HT1080 (cell line): ENCODE data around the gene DGCR6. TPM values are rescaled to one million over a fixed set of nuclear protein-coding genes. Genes with fewer than 3 reads are reported as not detected.
A peak's percentile ranks its signal among the peaks of the same experiment; 100 is the strongest.
"Not testable (repeated sequence)": the region's sequence is repeated elsewhere in the genome, so short reads cannot be mapped to it uniquely, and the experiment has no call there.

Experiments used
- DNase-seq: peaks from one replicate; pipeline ENCODE4 v3.0.0-alpha.2; 2015; ENCODE audit warnings: low read depth
- total RNA-seq: library from RNA; depleted of rRNA; stranded (reverse); fragments of >200 nt; shearing (Covaris generic); gene quantifications from 2 replicates; pipeline ENCODE4 v1.2.3, GENCODE V29; 2014

DGCR6 gene
- total RNA-seq, 1 experiment from 2014 or later = 0.88 TPM

GRCh38 chr22:18929459-18929858 lies 23.3 kb downstream of the DGCR6 start:
- DNase-seq = no peak

DNA sequence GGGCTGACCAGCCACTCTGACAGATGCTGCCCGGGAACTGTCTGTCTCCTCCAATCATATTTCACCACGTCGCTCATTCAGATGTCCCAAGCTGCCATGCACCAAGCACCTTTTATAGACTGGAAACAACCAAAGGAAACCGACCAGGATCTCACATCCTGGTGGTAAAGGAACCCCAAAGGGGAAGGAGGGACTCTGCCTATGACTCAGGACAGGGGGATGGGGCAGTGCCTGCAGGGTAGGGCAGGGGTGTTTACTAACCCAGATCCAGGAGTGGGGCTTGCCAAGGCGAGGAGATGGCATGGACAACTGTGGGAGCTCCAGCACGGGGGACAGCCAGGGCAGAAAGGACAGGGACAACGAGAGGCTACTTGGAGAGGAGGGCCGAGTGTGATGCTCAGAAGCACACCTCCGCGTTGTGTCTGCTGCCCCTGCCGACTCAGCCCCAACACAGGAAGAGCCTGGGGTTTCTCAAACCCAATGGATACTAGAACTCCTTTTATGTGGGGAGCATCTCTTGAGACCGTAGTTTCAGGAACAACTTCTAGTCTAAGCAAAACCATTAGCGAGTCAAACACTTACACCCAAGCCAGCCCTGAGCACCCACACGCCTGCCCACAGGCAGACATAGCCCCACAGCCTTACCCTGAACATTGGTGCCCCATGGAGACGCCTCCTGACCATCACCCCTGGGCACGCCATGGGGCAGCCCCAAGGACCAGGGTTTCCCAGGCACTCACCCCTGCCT lies 26.0 kb downstream of the DGCR6 start:
- no peak for DNase-seq

DNA sequence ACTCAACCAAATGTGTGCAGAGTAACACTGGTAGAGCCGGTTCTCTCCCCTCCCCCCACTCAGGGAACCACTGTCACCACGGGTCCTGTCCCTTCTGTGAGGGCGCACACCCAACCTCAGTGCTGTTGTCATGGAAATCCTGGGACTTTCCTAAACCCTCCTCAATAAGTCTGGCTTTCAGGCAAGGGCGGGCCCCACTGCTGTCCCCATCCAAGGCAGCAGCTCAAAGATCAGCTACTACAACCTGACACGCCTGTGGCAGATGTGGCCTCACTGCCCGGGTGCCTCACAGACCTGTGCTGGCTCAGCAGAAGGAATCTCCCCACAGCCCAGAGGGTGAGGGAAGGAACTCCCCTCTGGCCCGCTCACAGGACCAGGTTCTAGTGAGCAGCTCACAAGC lies 27.8 kb downstream of the DGCR6 start:
- no peak for DNase-seq

DNA sequence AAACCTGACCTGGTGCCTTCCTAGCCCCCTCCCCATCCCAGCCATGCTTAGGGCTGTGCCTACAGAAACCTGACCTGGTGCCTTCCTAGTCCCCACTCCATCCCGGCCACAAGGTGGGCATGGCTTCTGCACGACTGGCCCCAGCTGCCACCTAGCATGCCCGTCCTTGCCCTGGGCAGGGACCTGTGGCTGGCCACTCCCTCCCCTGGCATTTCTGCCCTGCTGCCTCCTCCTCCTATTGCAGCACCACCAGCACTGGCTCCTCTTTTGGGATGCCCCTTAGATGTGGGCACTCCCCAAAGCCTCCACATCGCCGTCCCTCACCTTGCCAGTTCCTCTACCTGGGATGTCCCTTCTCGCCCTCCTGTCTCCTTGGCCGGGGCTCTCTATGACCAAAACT lies 28.6 kb downstream of the DGCR6 start:
- DNase-seq = not testable (repeated sequence)

- no peak for DNase-seq
Observed at GRCh38 chr22:18935889-18936529, 29.9 kb downstream of the DGCR6 start, which contains the start of gene PRODH. Gene PRODH (minus strand): TSS chr22:18936293. CDS start chr22:18936287, 6 bp downstream.

- not testable (repeated sequence) for DNase-seq
Observed at GRCh38 chr22:18938691-18939090, 32.6 kb downstream of the DGCR6 start.

GRCh38 chr22:18947105-18947504 lies 41.0 kb downstream of the DGCR6 start:
- DNase-seq = not testable (repeated sequence)

- DNase-seq = no peak
Observed at GRCh38 chr22:18947905-18948304, 41.8 kb downstream of the DGCR6 start.

GRCh38 chr22:18950141-18950540 lies 44.0 kb downstream of the DGCR6 start:
- no peak for DNase-seq

- DNase-seq = no peak
Observed at GRCh38 chr22:18952022-18952421, 45.9 kb downstream of the DGCR6 start.

DNA sequence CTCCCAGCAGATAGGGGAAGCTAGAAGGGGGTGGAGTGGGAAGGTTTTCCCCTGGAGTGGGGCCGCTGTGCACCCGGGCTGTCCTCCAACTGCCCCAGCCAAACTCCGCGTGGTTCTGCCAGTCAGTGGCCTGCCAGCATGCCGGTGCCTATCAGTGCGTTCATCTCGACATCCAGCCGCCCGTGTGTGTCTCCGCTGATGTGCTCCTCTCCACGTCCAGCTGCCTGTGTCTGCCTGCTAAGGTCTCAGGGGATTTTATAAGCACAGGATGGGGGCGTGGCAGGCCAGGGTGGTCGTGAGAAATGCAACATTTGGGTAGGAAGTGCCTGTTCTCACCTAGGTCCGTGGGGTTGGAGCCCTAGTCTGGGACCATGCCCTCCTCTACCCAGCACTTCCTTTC lies 47.0 kb downstream of the DGCR6 start:
- DNase-seq = not testable (repeated sequence)

DNA sequence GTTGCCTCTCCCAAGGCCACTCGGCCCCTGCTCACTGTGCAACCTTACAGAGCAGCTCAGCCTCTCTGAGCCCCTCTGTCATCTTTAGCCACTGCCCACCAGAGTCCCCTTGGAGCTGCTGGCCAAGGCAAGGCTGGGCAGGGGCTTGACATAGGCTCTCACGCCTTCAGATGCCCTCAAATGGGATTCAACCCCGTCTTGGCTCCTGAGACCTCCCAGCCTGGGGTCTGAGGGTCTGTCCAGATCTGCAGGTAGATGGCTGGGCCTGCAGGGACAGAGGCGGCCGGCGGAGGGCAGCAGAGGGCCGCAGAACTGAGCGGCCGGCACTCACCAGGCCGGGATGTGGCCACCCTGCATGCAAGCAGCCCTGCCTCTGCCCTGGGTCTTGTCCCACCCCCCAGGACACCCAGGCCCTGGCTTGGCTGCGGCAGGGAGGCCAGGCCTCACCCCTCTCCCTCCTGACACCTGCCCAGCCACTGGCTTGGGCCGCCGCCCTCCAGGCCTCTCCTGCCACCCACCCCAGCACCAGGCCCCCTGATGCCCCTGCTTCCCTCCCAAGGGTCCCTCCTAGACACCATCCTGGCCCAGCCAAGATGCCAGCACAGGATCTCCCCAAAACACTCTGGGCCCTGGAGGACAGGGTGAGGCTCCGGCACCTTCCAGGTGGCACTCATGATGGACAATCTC lies 48.3 kb downstream of the DGCR6 start:
- DNase-seq = peak; percentile 53

- no peak for DNase-seq
Observed at GRCh38 chr22:18954990-18955571, 49.0 kb downstream of the DGCR6 start.

DNA sequence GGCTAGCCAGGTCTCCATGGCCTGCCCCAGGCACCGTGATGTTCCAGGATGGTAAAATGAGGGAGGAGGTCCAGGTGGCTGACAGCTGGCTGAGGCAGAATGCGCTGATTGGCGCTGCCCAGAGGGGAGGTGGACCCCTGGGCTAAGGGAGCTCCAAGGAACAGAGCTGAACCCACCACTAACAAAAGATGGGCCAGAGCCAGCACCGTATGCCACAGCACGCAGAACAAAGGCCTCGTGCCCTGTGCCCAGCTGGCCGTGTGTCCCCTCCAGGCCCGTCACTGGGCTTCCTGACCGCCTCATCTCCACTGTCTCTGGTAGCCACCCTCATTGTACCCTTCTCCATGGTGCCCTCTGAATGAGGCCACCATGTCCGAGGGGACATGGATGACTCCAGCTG lies 49.6 kb downstream of the DGCR6 start:
- DNase-seq = no peak

GRCh38 chr22:18956121-18956895 lies 50.2 kb downstream of the DGCR6 start:
- not testable (repeated sequence) for DNase-seq

DNA sequence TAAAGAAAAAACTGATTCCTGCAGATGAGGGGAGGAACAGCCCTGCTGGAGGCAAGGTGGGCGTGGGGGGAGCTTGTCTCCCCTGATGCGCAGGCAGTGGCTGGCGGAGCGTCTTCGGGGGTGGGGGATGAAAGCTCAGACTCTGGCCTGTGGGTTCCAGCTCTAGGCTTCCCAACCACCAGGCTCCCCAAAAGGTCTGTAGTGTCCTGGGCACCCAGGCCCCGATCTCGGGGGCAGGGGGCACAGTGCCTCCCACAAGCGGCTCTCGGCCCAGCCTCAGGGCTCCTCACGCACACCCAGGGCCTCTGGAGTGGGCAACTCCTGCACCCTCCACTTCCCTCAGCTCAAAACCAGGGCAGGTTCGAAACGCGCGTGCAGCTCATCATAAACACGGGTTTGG lies 50.8 kb downstream of the DGCR6 start:
- not testable (repeated sequence) for DNase-seq

- not testable (repeated sequence) for DNase-seq
Observed at GRCh38 chr22:18957621-18958320, 51.7 kb downstream of the DGCR6 start.

- DNase-seq = peak; percentile 29
Observed at GRCh38 chr22:18958321-18958705, 52.2 kb downstream of the DGCR6 start.

GRCh38 chr22:18958738-18959137 lies 52.6 kb downstream of the DGCR6 start:
- DNase-seq = peak; percentile 80

- not testable (repeated sequence) for DNase-seq
Observed at GRCh38 chr22:18959266-18959665, 53.1 kb downstream of the DGCR6 start.
